Measurements from ENCODE around the gene ADGRL3. TPM values are rescaled to one million over a fixed set of nuclear protein-coding genes. Genes with fewer than 3 reads are reported as not detected.

The ADGRL3 gene
- total and polyA plus RNA-seq, 3 experiments from 2014 or later, result not detected

DNA sequence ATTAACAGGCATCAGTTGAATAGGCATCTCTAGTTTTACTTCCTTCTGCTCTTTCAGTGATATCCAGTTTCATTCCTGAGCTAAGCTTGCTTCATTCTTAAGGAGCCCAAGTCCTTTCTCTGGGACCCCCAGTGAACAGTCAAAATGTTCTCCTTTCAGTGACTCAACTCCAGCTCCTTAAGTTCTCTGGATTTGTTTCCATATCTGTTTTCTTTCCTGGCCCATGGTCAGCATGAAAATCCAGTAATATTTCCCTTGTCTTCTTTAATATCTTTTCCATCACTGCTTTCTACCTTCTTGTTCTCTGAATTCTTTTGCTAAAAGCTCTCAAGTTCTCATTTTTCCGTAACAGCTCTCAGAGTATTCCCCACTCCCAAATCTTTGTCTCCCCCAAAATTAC is 25.5 kb downstream of the ADGRL3 start:
- H3K27me3 ChIP-seq (ENCODE audit: insufficient read depth, low read length, poor library complexity, severe bottlenecking), result no peaks in the 10 kb centered on the region
- Mint-ChIP-seq H3K4me1 (no peaks in the 10 kb centered on the region), H3K36me3 (no peaks in the 10 kb centered on the region), H3K4me3 (no peak overlapping the region), H3K27ac (no peak overlapping the region), H3K9me3 (peaks cover 0 to 41% (median 15%) of the 10 kb centered on the region in 5 donors), H3K27me3 (no peaks in the 10 kb centered on the region)
- CTCF ChIA-PET, result no interaction called here
- DNase-seq, result no peak
- H3K36me3 ChIP-seq (ENCODE audit: insufficient read depth, low read length), result no peaks in the 10 kb centered on the region
- no peak overlapping the region for H3K4me3 ChIP-seq (ENCODE audit: low read length)
- no peak overlapping the region for H3K27ac ChIP-seq (ENCODE audit: low read depth, low read length)
- H3K9me3 ChIP-seq (ENCODE audit: low read length), result no peaks in the 10 kb centered on the region
- POLR2A ChIA-PET, result no interaction called here
- H3K4me1 ChIP-seq (ENCODE audit: insufficient read depth, low read length), result no peaks in the 10 kb centered on the region

DNA sequence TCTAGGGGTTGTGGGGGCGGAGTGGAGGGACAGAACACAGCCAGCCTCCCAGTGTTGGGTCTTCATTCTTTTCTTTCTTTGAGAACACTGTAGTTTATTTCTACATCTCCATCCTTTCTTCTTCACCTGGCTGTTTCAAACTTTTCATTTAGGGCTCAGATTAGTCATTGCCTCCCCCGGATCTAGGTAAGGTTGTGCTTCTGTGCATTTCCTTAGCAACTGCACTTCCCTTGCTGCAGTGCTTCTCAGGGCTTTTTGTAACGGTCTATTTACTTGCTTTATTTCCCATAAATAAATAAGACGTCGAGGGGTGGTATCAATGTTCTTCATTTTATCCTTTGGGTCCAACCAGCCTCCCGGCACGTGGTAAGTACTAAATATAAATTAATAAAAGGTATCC is 31.3 kb downstream of the ADGRL3 start:
- Mint-ChIP-seq H3K27me3 (no peaks in the 10 kb centered on the region), H3K4me3 (no peak overlapping the region), H3K4me1 (no peaks in the 10 kb centered on the region), H3K36me3 (no peaks in the 10 kb centered on the region), H3K9me3 (peaks cover 5 to 19% (median 12%) of the 10 kb centered on the region in 5 donors), H3K27ac (no peak overlapping the region)
- Histone ChIP-seq H3K4me3 (ENCODE audit: low read length) (no peak overlapping the region), H3K4me1 (ENCODE audit: insufficient read depth, low read length) (no peaks in the 10 kb centered on the region), H3K9me3 (ENCODE audit: low read length) (no peaks in the 10 kb centered on the region), H3K27me3 (ENCODE audit: insufficient read depth, low read length, poor library complexity, severe bottlenecking) (no peaks in the 10 kb centered on the region), H3K27ac (ENCODE audit: low read depth, low read length) (no peak overlapping the region), H3K36me3 (ENCODE audit: insufficient read depth, low read length) (no peaks in the 10 kb centered on the region)
- ChIA-PET POLR2A (no interaction called here), CTCF (no interaction called here)
- no peak for DNase-seq

GRCh38 chr4:61239250-61239649 is 39.1 kb downstream of the ADGRL3 start:
- ChIA-PET POLR2A (no interaction called here), CTCF (no interaction called here)
- Histone ChIP-seq H3K9me3 (ENCODE audit: low read length) (no peaks in the 10 kb centered on the region), H3K36me3 (ENCODE audit: insufficient read depth, low read length) (no peaks in the 10 kb centered on the region), H3K4me3 (ENCODE audit: low read length) (no peak overlapping the region), H3K4me1 (ENCODE audit: insufficient read depth, low read length) (no peaks in the 10 kb centered on the region), H3K27me3 (ENCODE audit: insufficient read depth, low read length, poor library complexity, severe bottlenecking) (no peaks in the 10 kb centered on the region), H3K27ac (ENCODE audit: low read depth, low read length) (no peak overlapping the region)
- Mint-ChIP-seq H3K4me1 (no peaks in the 10 kb centered on the region), H3K4me3 (no peak overlapping the region), H3K27ac (no peak overlapping the region), H3K36me3 (no peaks in the 10 kb centered on the region), H3K9me3 (peaks cover 1 to 25% (median 5%) of the 10 kb centered on the region in 5 donors), H3K27me3 (no peaks in the 10 kb centered on the region)
- DNase-seq, result no peak

GRCh38 chr4:61243962-61244361 is 43.8 kb downstream of the ADGRL3 start:
- Mint-ChIP-seq H3K4me1 (no peaks in the 10 kb centered on the region), H3K36me3 (no peaks in the 10 kb centered on the region), H3K27ac (no peak overlapping the region), H3K27me3 (no peaks in the 10 kb centered on the region), H3K9me3 (peaks cover 0 to 22% (median 10%) of the 10 kb centered on the region in 5 donors), H3K4me3 (no peak overlapping the region)
- Histone ChIP-seq H3K4me3 (ENCODE audit: low read length) (no peak overlapping the region), H3K36me3 (ENCODE audit: insufficient read depth, low read length) (no peaks in the 10 kb centered on the region), H3K9me3 (ENCODE audit: low read length) (no peaks in the 10 kb centered on the region), H3K27me3 (ENCODE audit: insufficient read depth, low read length, poor library complexity, severe bottlenecking) (no peaks in the 10 kb centered on the region), H3K27ac (ENCODE audit: low read depth, low read length) (no peak overlapping the region), H3K4me1 (ENCODE audit: insufficient read depth, low read length) (no peaks in the 10 kb centered on the region)
- CTCF ChIA-PET, result no interaction called here
- DNase-seq, result no peak
- POLR2A ChIA-PET, result no interaction called here

- no peaks in the 10 kb centered on the region for H3K9me3 ChIP-seq (ENCODE audit: low read length)
Observed at GRCh38 chr4:61245069-61245714, 45.1 kb downstream of the ADGRL3 start.

DNA sequence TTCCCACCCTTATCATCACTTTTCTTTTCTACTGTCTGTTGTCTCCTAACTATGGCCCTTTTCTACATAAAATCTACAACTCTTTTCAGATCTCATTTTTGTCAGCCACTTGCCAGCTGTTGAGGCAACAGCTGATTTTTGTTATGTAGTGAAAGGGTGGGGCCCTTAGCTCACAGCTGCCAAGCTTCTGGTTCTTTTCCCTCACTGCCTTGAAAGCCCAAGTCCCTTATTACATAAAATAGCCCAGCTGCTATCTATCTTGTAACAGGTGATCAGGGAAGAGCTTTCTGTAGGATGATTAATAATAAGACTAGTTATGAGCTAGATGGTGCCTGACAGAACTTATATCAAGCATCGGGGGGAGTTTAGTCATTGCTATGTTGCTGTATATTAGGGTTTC is 45.9 kb downstream of the ADGRL3 start:
- H3K27ac Mint-ChIP-seq, result no peak overlapping the region
- Histone ChIP-seq H3K4me1 (ENCODE audit: insufficient read depth, low read length) (no peaks in the 10 kb centered on the region), H3K27me3 (ENCODE audit: insufficient read depth, low read length, poor library complexity, severe bottlenecking) (no peaks in the 10 kb centered on the region), H3K27ac (ENCODE audit: low read depth, low read length) (no peak overlapping the region), H3K4me3 (ENCODE audit: low read length) (no peak overlapping the region), H3K9me3 (ENCODE audit: low read length) (no peaks in the 10 kb centered on the region), H3K36me3 (ENCODE audit: insufficient read depth, low read length) (no peaks in the 10 kb centered on the region)
- DNase-seq, result no peak
- POLR2A ChIA-PET, result no interaction called here
- H3K4me1 Mint-ChIP-seq, result no peaks in the 10 kb centered on the region
- no peaks in the 10 kb centered on the region for H3K27me3 Mint-ChIP-seq
- no peaks in the 10 kb centered on the region for H3K36me3 Mint-ChIP-seq
- peaks cover under 1 to 33% (median 11%) of the 10 kb centered on the region in 5 donors for H3K9me3 Mint-ChIP-seq
- H3K4me3 Mint-ChIP-seq, result no peak overlapping the region
- CTCF ChIA-PET, result no interaction called here

More at GRCh38 chr4:61245069-61245714, 45.1 kb downstream of the ADGRL3 start:
- Histone ChIP-seq H3K27me3 (ENCODE audit: insufficient read depth, low read length, poor library complexity, severe bottlenecking) (no peaks in the 10 kb centered on the region), H3K36me3 (ENCODE audit: insufficient read depth, low read length) (no peaks in the 10 kb centered on the region), H3K4me1 (ENCODE audit: insufficient read depth, low read length) (no peaks in the 10 kb centered on the region), H3K4me3 (ENCODE audit: low read length) (no peak overlapping the region), H3K27ac (ENCODE audit: low read depth, low read length) (no peak overlapping the region)
- Mint-ChIP-seq H3K4me1 (no peaks in the 10 kb centered on the region), H3K4me3 (no peak overlapping the region), H3K27me3 (no peaks in the 10 kb centered on the region), H3K36me3 (no peaks in the 10 kb centered on the region), H3K9me3 (peaks cover 0 to 25% (median 10%) of the 10 kb centered on the region in 5 donors), H3K27ac (no peak overlapping the region)
- DNase-seq, result no peak
- POLR2A ChIA-PET, result no interaction called here
- CTCF ChIA-PET, result no interaction called here

DNA sequence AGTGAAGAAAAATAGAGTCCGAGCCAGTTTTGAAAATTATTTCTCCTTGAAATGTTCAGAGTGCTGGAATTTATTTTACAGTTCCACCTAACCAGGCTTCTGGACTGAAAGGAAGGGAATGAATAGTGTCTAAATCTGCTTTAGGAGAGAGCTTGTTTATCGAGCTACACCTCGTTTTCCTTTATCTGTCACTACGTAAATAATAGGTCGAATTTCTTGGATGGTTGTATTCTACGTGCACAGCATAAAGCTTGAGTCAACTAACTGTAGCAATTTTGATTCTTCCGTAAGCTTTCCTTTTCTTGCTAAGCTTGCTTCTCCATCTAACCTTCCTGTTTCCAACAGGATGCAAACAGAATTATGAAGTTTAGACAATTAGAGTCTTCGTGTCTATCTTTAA is 48.6 kb downstream of the ADGRL3 start:
- Histone ChIP-seq H3K4me3 (ENCODE audit: low read length) (no peak overlapping the region), H3K36me3 (ENCODE audit: insufficient read depth, low read length) (no peaks in the 10 kb centered on the region), H3K9me3 (ENCODE audit: low read length) (no peaks in the 10 kb centered on the region), H3K27ac (ENCODE audit: low read depth, low read length) (no peak overlapping the region), H3K27me3 (ENCODE audit: insufficient read depth, low read length, poor library complexity, severe bottlenecking) (no peaks in the 10 kb centered on the region), H3K4me1 (ENCODE audit: insufficient read depth, low read length) (no peaks in the 10 kb centered on the region)
- Mint-ChIP-seq H3K4me3 (no peak overlapping the region), H3K27ac (no peak overlapping the region), H3K27me3 (no peaks in the 10 kb centered on the region), H3K36me3 (no peaks in the 10 kb centered on the region), H3K9me3 (peaks cover 4 to 31% (median 11%) of the 10 kb centered on the region in 5 donors), H3K4me1 (no peaks in the 10 kb centered on the region)
- DNase-seq, result no peak
- CTCF ChIA-PET, result no interaction called here
- POLR2A ChIA-PET, result no interaction called here

- H3K4me3 Mint-ChIP-seq, result no peak overlapping the region
- Histone ChIP-seq H3K4me1 (ENCODE audit: insufficient read depth, low read length) (no peaks in the 10 kb centered on the region), H3K9me3 (ENCODE audit: low read length) (no peaks in the 10 kb centered on the region), H3K4me3 (ENCODE audit: low read length) (no peak overlapping the region), H3K27me3 (ENCODE audit: insufficient read depth, low read length, poor library complexity, severe bottlenecking) (no peaks in the 10 kb centered on the region), H3K36me3 (ENCODE audit: insufficient read depth, low read length) (no peaks in the 10 kb centered on the region), H3K27ac (ENCODE audit: low read depth, low read length) (no peak overlapping the region)
- H3K36me3 Mint-ChIP-seq, result no peaks in the 10 kb centered on the region
- peaks cover 6 to 38% (median 9%) of the 10 kb centered on the region in 5 donors for H3K9me3 Mint-ChIP-seq
- no peak overlapping the region for H3K27ac Mint-ChIP-seq
- POLR2A ChIA-PET, result no interaction called here
- CTCF ChIA-PET, result no interaction called here
- H3K4me1 Mint-ChIP-seq, result no peaks in the 10 kb centered on the region
- no peaks in the 10 kb centered on the region for H3K27me3 Mint-ChIP-seq
- no peak for DNase-seq
Observed at GRCh38 chr4:61251129-61251528, 51.0 kb downstream of the ADGRL3 start.

- POLR2A ChIA-PET, result no interaction called here
- Mint-ChIP-seq H3K4me3 (no peak overlapping the region), H3K27ac (no peak overlapping the region), H3K9me3 (peaks cover 7 to 43% (median 12%) of the 10 kb centered on the region in 5 donors), H3K27me3 (peaks cover 0 to 1% of the 10 kb centered on the region in 2 donors), H3K36me3 (no peaks in the 10 kb centered on the region), H3K4me1 (no peaks in the 10 kb centered on the region)
- Histone ChIP-seq H3K27me3 (ENCODE audit: insufficient read depth, low read length, poor library complexity, severe bottlenecking) (no peaks in the 10 kb centered on the region), H3K27ac (ENCODE audit: low read depth, low read length) (no peak overlapping the region), H3K9me3 (ENCODE audit: low read length) (no peaks in the 10 kb centered on the region), H3K36me3 (ENCODE audit: insufficient read depth, low read length) (no peaks in the 10 kb centered on the region), H3K4me1 (ENCODE audit: insufficient read depth, low read length) (no peaks in the 10 kb centered on the region), H3K4me3 (ENCODE audit: low read length) (no peak overlapping the region)
- CTCF ChIA-PET, result no interaction called here
- DNase-seq, result no peak
Observed at GRCh38 chr4:61254406-61254805, 54.3 kb downstream of the ADGRL3 start.
